ENCODE results near the gene CFAP65. TPM values are rescaled to one million over a fixed set of nuclear protein-coding genes. Genes with fewer than 3 reads are reported as not detected.

The CFAP65 gene
- total and polyA plus RNA-seq, 9 of the 15 experiments (the other 6 are each of a cell fraction or from before 2014, with no cell fraction given): not detected

- TF ChIP-seq REST (IDR thresholded peaks at IDR 0.05; ENCODE audit: borderline replicate concordance): no peak
- TF ChIP-seq REST (CRISPR knock-in tag; IDR thresholded peaks at IDR 0.05; ENCODE audit: low read depth): no peak
- TF ChIP-seq TRIM25 (IDR thresholded peaks at IDR 0.05; ENCODE audit: borderline replicate concordance): no peak
- TF ChIP-seq PYGO2 (tag; IDR thresholded peaks at IDR 0.05): no peak
- no peak for TF ChIP-seq NKRF (IDR thresholded peaks at IDR 0.05; ENCODE audit: borderline replicate concordance)
- no peak for TF ChIP-seq ZSCAN32 (CRISPR knock-in tag; IDR thresholded peaks at IDR 0.05)
- no peak for TF ChIP-seq TRIM24 (IDR thresholded peaks at IDR 0.05)
- TF ChIP-seq GATAD2B (IDR thresholded peaks at IDR 0.05; ENCODE audit: borderline replicate concordance): no peak
- no peak for TF ChIP-seq EGR1 (conservative IDR thresholded peaks at IDR 0.05)
- no peak for TF ChIP-seq PURB (CRISPR knock-in tag; IDR thresholded peaks at IDR 0.05; ENCODE audit: low read depth)
Observed at GRCh38 chr2:219023045-219023605, 18.2 kb downstream of the CFAP65 start (continued).

Data from K562 (cell line).